PC-3 (cell line): ENCODE results near the gene WDR36.

ENCODE experiments used
- CTCF ChIP-seq: fragments of 300-600 bp; sonication (generic); conservative IDR thresholded peaks from 2 replicates; pipeline ENCODE4 v1.5.1; 2017; ENCODE audit warnings: antibody characterized with exemption, low read depth, mild to moderate bottlenecking, low read length
- EZH2 ChIP-seq: fragments of 300-600 bp; sonication (generic); IDR thresholded peaks from one replicate; pipeline ENCODE4 v1.6.1; 2017; ENCODE audit warnings: antibody characterized with exemption, mild to moderate bottlenecking, low read length; ENCODE audit not compliant: unreplicated experiment

- TF ChIP-seq CTCF (no peak), EZH2 (no peak)
Observed at GRCh38 chr5:111115229-111115628, 23.1 kb downstream of the WDR36 start.
